Measurements from ENCODE around the gene ATL2.

DNA sequence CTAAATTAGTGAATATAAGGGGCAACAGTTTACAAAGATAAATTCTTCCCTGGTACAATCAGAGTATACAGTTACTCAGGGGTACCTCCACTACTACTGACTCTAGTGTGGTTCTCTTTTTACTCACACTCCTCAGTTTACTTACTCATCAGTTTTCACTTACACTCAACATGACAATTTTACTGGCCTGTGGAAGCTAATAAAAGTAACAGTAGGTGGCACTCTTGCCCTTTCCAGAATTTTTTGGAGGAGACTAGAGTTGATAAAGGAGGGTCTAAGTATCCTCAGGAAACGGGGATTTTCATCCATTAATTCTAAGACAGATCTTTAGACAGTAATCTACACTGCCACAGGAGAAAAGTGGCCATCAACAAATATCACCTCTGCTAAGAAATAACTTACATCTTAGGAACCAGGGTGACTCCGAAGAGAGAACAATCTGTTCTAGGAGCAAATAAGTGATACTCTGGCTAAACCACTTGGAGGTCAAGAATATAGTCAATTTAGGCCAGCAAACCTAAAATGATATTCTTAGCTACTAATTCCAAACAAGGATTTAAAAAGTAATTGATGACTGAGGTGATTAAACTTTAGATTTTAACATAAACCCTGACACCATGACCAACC, 61.3 kb downstream of the ATL2 start:
- TF ChIP-seq YY1 (IDR thresholded peaks at IDR 0.05; ENCODE audit: insufficient read depth, insufficient read length) (no peak), SUZ12 (IDR thresholded peaks at IDR 0.05; ENCODE audit: extremely low read depth, insufficient read depth, insufficient read length) (no peak), ZNF274 (IDR thresholded peaks at IDR 0.05; ENCODE audit: low read depth, low read length) (no peak)

Data from NT2/D1 (cell line).